Erythroblast (primary cell): ENCODE results near the gene KCNIP3.

Source experiments
- GATA1 ChIP-seq: IDR thresholded peaks from 2 replicates; pipeline ENCODE4 v1.6.1; 2011; ENCODE audit warnings: low read depth, mild to moderate bottlenecking, control low read depth, low read length, moderate library complexity
- POLR2A ChIP-seq: IDR thresholded peaks from 2 replicates; pipeline ENCODE4 v1.6.1; 2011; ENCODE audit warnings: mild to moderate bottlenecking, low read length

GRCh38 chr2:95372216-95372829 lies 75.2 kb downstream of the KCNIP3 start:
- TF ChIP-seq POLR2A = no peak
- TF ChIP-seq GATA1 = no peak
